ENCODE data around the gene CST9.
"Not testable (repeated sequence)": the region's sequence is repeated elsewhere in the genome, so short reads cannot be mapped to it uniquely, and the experiment has no call there.

Gene CST9

DNA sequence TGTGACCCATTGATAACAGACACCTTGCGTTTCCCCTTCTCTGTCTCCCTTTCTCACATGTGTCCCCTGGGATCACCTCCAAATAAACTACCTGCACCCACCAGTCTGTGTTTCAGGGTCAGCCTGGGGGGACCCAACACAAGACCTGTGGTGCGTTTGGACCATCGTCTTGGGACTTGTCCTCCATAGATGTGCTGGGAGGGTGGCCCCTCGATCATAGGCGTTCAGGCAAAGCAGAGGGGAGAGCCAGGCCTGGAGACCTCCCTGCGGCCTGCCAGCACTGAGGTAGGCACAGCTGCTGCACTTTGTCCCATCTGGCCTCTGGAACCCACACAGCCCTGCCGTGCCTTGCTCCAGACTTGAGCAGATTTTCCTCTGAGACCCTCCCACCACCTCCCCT is 18.1 kb downstream of the CST9 start:
- no peak for DNase-seq (ENCODE audit: low read depth in 2 of 2)

- DNase-seq (ENCODE audit: low read depth in 2 of 2) = no peak
Observed at GRCh38 chr20:23586735-23587525, 18.8 kb downstream of the CST9 start.

- DNase-seq (ENCODE audit: low read depth in 2 of 2) = no peak
Observed at GRCh38 chr20:23585808-23586734, 19.6 kb downstream of the CST9 start.

DNA sequence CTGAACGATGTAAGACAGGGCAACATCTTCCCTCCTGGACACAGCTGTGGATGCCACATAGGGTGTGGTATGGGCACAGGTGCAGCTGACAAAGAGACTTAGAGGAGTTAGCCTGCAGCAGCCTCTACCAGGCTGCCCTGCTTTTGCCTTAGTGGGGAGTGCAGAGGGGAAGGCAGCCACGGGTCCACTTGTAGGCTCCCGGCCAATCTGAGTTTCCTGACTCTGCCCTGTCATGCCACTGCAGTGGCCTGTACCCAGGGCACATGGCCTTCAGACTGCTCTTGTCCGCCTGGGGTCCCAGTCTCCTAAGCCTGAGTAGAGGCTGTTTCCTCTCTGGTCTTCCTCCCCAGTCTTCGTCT is 20.3 kb downstream of the CST9 start:
- no peak for DNase-seq (ENCODE audit: low read depth in 2 of 2)

DNA sequence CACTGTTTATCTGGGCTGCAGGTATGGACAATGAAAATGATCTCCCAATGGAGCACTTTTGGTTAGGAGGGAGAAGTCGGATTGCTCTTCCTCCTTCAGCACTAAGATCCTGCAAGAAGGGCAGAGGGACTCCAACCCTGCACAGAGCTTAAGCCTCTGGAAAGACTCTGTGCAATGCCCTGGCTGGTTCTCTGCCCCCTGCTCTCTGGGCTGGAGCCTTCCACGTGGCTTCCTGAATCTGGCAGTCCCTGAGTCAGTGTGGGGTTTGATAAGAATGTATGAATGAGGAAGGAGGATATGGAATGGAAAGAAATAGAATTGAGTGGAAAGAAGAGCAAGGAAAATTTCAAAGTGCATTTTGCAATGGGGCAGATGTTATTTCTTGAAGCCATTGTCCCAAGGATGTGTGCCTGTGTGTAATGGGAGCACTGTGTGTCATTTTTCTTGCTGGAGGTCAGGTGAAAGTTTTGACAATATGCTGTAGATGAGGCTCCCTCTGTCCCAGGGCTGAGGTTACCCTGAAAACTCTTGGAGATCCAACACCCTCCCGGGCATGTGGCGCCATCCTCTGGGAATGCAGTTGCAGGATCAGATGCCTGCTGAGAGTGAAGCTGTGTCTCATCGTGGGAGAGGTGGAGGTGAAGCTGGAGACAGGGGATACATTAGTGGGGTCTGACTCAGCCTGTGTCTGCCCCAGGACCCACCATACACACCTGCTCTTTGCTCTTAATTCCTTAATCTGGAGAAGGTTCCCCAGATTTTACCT is 21.1 kb downstream of the CST9 start:
- DNase-seq (ENCODE audit: low read depth in 2 of 2) = no peak

GRCh38 chr20:23583526-23583925 is 22.2 kb downstream of the CST9 start:
- DNase-seq (ENCODE audit: low read depth in 2 of 2) = no peak

DNA sequence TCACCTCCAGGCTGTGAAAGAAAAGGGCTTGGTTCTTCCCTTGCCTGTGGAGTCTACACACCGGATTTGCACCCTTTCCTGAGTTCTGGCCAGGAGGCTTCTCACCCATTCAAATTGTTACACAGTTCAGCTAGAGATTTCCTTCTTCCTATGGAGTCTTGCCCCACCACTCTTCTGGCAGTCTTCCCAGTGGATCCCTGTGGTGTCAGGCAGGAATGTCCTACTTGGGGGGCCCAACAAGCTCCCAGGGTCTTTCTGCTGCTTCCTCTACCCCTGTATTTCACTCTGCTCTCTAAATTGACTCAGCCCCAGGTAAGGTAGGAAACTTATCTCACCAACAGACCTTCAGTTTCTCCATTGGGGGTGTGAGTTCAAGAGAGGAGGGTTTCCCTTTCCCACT is 23.4 kb downstream of the CST9 start:
- no peak for DNase-seq (ENCODE audit: low read depth in 2 of 2)

- not testable (repeated sequence) for DNase-seq (ENCODE audit: low read depth in 2 of 2)
Observed at GRCh38 chr20:23581833-23582232, 23.9 kb downstream of the CST9 start.

DNA sequence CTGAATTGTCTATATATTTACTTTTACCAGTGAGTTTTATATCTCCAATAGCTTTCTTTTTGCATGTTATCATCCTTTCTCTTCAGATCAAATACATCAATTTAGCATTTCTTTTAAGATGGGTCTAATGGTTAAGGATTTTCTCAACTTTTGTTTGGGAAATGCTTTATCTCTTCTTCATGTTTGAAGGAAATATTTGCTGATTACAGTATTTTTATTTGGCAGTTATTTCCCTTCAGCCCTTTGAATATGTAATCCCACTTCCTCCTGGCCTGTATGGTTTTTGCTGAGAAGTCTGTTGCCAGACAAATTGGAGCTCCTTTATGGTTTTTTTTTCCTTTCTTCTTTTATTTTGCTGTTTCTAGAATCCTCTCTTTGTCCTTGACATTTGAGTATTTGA is 30.7 kb downstream of the CST9 start:
- DNase-seq (ENCODE audit: low read depth in 2 of 2) = no peak

- no peak for DNase-seq (ENCODE audit: low read depth in 2 of 2)
Observed at GRCh38 chr20:23570178-23570760, 35.4 kb downstream of the CST9 start.

DNA sequence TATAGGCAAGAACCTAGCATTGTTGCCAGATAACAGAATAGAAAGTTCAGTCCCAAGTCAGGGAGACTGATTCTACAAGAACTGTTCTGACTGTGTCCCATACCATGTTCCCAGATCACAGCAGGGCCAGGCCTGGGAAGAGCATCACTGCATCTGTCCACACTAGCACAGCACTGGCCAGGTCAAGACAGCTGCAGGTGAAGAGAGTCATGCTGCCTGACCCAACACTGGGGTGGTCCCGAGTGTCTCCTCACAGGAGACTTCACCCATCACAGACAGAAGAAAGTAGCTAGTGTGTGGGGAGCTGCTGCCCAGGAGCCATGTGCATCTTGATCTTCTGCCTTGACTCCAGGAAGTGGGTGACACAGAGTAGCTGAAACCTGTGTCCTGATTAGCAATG is 36.1 kb downstream of the CST9 start:
- no peak for DNase-seq (ENCODE audit: low read depth in 2 of 2)

- DNase-seq (ENCODE audit: low read depth in 2 of 2) = no peak
Observed at GRCh38 chr20:23568971-23569330, 36.8 kb downstream of the CST9 start.

GRCh38 chr20:23568320-23568970 is 37.3 kb downstream of the CST9 start, which contains the start of gene CST9L:
CST9L (minus strand) TSS chr20:23568484; CDS start chr20:23568450, 34 bp downstream.
- DNase-seq (ENCODE audit: low read depth in 2 of 2) = no peak

DNA sequence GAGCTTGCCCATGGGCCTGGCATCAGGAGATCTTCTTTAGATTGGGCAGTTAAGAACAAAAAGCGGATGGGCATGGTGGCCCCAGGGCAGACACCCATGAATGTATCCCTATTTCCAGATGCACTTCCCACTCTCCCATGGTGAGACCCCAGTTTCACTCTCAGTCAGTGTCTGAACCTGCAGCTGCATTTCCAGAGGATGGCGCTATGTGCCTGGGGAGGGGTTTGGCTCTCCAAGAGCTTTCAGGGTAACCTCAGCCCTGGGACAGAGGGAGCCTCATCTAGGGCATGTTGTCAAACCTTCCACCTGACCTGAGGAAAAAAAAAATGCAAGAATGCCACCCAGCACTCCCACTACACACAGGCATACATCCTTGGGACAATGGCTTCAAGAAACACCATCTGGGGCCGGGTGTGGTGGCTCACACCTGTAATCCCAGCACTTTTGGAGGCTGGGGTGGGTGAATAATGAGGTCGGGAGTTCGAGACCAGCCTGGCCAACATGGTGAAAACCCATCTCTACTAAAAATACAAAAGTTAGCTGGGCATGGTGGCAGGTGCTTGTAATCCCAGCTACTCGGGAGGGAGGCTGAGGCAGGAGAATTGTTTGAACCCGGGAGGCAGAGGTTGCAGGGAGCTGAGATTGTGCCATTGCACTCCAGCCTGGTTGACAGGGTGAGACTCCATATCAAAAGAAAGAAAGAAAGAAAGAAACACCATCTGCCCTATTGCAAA is 39.4 kb downstream of the CST9 start:
- no peak for DNase-seq (ENCODE audit: low read depth in 2 of 2)

DNA sequence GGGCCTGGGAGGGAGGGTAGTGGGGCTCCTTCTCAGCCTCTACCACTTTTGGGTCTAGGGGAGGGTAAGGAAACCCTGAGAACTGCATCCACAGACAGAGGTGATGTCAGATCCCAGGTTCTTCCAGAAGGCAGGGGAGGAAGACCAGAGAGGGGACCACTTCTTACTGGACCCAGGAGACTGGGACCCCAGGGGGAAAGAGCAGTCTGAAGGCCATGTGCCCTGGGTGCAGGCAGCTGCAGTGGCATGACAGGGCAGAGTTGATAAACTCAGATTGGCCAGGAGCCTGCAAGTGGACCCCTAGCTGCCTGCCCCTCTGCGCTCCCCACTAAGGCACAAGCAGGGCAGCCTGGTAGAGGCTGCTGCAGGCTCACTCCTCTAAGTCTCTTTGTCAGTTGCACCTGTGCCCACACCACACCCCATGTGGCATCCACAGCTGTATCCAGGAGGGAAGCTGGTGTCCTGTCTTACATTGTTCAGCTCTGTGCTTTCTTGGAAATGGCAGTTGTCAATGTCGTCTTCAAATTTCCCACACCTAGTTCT is 40.1 kb downstream of the CST9 start:
- no peak for DNase-seq (ENCODE audit: low read depth in 2 of 2)

GRCh38 chr20:23564927-23565326 is 40.8 kb downstream of the CST9 start:
- no peak for DNase-seq (ENCODE audit: low read depth in 2 of 2)

- no peak for DNase-seq (ENCODE audit: low read depth in 2 of 2)
Observed at GRCh38 chr20:23562721-23563342, 42.9 kb downstream of the CST9 start.

DNA sequence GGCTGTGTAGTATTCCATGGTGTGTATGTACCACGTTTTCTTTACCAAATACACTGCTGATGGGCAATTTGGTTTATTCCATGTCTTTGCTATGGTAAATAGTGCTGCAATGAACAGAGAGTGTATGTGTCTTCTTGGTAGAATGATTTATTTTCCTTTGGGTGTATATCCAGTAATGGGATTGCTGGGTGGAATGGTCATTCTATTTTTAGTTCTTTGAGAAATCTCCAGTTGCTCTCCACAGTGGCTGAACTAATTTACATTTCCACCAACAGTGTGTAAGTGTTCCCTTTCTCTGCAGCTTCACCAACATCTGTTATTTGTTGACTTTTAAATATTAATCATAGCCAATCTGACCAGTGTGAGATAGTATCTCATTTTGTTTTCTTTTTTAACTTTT is 51.3 kb downstream of the CST9 start:
- DNase-seq (ENCODE audit: low read depth in 2 of 2) = no peak
